Activated CD8-positive, alpha-beta memory T cell treated with anti-CD3 and anti-CD28 coated beads for 1 hour (primary cell): Measurements from ENCODE around the gene ZYG11B.
"Not testable (repeated sequence)": the region's sequence is repeated elsewhere in the genome, so short reads cannot be mapped to it uniquely, and the experiment has no call there.

Experiments
- DNase-seq, 2 donors: peaks; one replicate each; pipeline ENCODE4 v3.0.0-alpha.2; 2020; ENCODE audit warnings: low read depth in 1 of 2; ENCODE audit errors: extremely low read depth in 1 of 2

ZYG11B gene

DNA sequence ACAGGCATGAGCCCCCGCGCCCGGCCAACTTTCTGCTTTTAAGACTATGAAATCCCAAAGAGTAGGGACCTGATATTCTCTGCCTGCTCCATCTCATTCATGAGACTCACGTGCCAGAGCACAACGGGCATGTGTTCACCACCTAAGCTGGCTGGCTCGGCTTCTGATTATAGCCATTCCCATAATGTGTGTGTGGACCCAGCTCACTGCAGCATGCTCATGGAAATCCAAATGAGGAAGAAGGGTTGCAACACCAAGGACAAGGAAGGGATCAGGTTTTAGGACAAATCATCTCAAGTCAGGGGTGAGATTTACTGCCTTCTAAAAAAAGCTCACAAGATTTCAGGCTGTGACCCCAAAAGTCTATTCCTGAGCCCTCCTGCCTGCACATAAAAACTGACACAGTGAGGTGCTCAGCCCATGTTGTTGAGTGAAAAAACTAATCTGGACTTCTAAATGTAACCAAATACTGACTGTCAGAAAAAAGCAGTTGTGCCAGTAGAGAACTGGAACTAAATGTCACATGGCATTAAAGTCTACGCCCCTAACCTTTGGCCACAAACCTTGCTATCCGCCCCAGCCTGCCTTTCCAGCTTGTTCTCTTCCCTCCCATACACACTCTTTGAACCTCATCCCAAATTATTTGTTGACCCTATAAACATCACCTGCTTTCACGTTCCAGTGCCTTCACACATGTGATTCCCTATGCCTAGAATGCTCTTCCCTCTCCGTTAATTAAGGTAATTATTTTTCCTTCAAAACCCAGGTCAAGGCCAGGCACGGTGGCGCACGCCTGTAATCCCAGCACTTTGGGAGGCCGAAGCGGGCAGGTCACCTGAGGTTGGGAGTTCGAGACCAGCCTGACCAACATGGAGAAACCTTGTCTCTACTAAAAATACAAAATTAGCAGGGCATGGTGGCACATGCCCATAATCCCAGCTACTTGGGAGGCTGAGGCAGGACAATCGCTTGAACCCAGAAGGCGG, 19.0 kb upstream of the ZYG11B start:
- DNase-seq = no peak

DNA sequence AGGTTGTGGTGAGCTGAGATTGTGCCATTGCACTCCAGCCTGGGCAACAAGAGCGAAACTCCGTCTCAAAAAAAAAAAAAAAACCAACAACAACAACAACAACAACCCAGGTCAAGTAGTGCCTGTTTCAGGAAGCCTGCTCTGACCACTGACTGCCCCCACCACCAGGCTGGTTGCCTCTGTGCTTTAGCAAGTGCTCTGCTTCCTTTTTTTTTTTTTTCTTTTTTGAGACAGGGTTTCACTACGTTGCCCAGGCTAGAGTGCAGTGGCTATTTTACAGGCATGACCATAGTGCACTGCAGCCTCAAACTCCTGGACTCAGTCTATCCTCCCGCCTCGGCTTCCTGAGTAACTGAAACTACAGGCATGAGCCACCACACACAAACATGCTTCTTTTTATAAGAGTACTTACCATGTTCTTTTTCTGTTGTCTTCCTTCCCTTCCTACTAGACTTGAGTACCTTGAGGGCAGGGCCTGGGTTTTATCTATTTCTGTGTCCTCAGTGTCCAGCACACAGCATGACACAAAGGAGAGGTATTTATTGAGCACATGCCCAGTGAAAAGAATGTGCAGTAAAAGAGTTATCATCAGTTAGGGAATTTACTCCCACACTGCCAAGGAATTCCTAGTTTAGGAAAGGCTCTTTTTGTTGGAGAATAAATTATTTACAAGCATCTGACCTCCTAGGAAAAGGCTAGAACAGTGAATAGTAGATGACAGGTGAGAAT, 18.2 kb upstream of the ZYG11B start:
- no peak for DNase-seq

DNA sequence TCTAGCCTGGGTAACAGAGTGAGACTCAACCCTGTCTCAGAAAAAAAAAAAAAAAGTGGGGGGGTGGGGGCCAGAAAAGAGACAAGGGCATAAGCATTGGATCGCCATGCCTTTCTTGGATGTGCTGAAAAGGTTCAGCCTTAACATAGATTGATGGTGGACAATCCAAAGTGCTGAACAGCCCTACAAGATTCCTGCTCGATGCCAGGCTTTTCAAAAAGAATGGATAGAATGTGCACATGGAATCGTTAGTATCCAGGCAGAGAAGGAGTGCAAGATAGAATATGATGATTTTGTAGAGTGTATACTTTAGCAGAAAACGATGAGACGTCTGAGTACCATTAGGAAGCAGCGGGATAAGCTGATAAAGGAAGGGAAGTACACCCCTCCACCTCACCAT, 17.2 kb upstream of the ZYG11B start:
- no peak for DNase-seq

DNA sequence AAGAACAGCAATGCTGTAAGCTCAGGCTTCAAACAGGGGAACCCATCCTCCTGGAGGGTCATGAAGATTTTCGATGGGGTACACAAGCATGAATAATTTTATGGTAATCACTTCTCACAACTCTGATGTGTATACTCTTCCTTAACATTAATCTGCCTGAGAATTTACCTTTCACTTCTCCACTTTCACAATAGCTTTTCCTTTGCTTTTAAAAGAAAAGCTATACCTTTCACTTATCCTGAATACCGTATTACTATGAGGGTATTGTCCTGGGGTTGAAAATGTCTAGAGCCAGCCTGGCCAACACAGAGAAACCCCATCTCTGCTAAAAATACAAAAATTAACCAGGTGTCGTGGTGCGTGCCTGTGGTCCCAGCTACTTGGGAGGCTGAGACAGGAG, 12.7 kb upstream of the ZYG11B start:
- no peak for DNase-seq

DNA sequence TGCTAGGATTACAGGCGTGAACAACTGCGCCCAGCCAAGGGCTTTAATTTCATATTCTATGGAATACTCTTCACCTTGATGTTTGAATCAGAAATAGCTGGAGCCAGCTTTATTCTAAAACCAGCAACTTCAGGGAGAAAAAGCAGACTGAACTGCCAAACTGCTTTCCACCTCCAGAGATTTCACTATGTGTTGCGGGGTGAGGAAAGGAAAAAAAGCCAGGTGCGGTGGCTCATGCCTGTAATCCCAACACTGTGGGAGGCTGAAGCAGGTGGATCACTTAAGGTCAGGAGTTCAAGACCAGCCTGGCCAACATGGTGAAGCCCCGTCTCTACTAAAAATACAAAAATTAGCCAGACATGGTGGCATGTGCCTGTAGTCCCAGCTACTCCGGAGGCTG, 11.0 kb upstream of the ZYG11B start:
- DNase-seq = not testable (repeated sequence)

DNA sequence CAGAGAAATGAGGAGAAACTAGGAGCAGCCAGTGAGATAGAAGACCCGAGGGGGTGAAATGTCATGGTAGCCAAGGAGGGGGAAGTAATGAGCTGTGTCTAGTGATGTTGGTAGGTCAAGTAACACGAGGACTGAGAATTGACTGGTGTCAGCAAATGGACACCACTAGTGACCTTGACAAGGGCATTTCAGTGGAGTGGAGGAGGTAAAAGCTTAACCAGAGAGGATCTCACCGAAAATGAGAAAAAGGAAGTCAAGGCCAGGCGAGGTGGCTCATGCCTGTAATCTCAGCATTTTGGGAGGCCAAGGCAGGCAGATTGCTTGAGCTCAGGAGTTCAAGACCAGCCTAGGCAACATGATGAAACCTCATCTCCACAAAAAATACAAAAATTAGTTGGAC, 3.0 kb upstream of the ZYG11B start:
- no peak for DNase-seq

DNA sequence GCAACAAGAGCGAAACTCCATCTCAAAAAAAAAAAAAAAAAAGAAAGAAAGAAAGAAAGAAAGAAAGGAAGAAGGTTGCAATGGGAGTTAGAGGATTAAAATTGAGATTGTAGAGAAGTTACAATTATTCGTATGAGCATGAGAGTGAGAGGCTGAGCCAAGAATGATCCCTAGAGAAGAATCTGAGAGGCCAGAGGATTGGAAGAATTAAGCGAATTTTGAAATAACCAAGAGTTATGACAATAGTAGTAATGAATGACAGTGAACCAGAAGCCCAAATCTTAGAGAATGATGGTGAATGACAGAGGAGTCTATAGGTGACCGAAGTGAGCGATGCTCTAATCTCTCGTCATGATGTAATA, 369 bp upstream of the ZYG11B start:
- DNase-seq = no peak

DNA sequence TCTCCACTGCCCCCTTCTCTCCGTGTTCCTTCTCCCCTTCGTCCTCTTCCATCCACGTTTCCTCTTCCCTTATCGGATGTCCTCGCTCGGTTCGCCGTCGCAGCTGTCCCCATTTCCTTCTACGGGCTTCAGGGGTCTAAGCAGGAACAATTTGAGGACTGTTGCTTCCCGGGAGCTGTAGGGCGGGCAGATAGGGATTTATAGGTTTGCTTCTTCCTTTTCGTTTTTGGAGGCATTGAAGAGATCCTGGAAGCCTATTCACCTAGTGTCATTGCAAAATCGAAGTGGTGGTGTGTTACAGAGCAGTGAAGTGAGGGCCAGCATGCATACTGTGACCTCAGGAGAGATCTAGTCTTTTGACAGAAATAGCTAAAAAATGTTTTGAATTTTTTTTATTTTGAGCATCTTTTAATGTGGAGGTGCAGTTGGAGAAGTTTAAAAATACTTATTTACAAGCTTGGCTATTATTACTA, 897 bp downstream of the ZYG11B start:
- no peak for DNase-seq

DNA sequence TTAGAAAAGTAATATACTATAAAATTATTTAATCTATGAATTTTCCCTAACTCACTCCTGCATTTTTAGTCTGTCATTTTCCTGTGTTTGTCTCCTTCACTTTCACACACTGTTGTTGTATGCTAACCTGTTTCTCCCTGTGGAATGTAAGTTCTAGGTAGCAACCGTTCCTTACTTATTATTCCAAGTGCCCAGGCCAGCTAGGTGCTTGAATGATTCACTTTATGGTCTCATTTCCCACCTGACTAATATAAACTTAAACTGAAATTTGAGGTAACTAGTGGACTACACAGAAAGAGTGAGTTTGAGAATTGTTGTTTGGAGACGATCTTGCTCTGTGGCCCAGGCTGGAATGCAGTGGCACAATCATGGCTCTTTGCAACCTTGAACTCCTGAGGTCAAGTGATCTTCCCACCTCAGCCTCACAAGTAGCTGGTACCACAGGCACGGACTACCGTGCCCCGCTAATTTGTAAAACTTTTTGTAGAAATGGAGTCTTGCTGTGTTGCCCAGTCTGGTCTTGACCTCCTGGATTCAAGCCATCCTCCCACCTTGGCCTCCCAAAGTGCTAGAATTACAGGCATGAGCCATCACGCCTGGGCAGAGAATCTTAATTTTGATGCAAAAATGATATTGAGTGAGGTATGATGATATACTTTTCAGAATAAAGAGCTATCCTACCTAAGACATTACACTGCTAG, 1.9 kb downstream of the ZYG11B start:
- DNase-seq = no peak

DNA sequence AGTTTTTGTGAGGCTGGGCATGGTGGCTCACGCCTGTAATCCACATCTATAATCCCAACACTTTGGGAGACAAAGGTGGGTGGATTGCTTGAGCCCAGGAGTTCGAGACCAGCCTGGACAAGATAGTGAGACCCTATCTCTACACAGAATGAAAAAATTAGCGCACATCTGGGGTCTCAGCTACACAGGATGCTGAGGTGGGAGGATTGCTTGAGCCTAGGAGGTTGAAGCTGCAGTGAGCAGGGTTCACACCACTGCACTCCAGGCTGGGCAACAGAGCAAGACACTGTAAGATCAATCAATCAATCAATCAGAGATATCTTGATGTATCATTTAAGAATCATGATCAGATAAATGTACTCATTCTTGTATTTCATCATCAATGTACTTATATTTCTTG, 7.1 kb downstream of the ZYG11B start:
- no peak for DNase-seq

DNA sequence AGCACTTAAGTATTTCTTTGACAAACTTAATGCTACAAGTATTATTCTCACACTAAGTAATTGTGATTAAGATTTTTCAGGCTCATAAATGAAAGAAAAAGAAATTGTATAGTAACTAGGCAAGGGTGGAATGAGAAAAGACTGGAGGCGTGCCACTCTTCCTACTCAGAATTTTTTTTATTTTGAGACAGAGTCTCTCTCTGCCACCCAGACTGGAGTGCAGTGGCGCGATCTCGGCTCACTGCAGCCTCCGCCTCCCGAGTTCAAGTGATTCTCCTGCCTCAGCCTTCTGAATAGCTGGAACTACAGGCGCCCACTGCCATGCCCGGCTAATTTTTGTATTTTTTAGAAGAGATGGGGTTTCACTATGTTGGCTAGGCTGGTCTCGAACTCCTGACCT, 9.1 kb downstream of the ZYG11B start:
- DNase-seq = not testable (repeated sequence)

DNA sequence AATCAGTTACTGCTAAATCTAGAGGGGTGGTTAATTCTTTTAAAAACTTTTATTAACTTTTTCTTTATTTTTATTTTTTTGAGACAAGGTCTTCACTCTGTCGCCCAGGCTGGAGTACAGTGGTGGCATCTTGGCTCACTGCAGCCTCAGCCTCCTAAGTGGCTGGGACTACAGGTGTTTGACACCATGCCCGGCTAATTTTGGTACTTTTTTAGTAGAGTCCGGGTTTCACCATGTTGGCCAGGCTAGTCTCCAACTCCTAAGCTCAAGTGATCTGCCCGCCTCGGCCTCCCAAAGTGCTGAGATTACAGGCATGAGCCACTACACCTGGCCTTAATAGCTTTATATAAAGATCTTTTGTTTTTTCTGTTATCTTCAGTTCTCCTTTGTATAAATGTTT, 11.9 kb downstream of the ZYG11B start:
- DNase-seq = no peak

DNA sequence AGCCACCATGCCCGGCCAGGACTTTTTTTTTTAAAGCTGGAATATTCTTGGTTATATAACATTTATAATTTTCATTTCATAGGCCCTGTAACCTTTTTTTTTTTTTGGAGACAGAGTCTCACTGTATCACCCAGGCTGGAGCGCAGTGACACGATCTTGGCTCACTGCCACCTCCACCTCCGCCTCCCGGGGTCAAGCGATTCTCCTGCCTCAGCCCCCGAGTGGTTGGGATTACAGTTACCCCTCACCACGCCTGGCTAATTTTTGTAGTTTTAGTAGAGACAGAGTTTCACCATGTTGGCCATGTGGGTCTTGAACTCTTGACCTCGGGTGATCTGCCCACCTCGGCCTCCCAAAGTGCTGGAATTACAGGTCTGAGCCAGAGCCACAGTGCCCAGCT, 12.6 kb downstream of the ZYG11B start:
- no peak for DNase-seq

DNA sequence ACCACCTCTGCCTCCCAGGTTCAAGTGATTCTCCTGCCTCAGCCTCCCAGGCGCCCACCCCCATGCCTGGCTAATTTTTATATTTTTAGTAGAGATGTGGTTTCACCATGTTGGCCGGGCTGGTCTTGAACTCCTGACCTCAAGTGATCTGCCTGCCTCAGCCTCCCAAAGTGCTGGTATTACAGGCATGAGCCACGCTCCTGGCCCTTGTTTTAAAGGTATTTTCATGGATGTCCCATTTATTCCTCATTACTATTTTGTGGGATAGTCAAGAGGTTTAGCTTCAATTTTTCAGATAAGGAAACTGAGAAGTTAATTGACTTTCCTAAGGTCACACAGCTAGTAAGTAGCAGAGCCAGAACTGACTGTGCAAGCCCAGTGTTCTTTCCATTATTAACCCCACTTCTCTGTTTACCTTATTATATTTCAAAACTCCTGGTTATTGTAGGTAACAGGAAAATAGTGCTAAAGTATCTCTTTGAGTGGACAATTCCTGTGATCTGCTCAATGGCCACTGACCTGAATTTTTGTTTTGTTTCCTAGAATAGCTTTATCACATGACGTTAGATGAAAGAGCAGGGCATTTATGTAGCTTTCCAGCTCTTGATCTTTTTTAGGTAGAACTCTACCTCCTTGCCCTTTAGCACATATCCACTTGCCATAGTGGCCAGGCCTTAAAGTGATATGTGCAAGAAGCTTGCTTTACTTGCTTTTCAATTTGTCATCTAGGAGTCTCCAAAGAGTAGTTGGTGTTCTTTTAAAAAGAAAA, 13.6 kb downstream of the ZYG11B start:
- DNase-seq = no peak

DNA sequence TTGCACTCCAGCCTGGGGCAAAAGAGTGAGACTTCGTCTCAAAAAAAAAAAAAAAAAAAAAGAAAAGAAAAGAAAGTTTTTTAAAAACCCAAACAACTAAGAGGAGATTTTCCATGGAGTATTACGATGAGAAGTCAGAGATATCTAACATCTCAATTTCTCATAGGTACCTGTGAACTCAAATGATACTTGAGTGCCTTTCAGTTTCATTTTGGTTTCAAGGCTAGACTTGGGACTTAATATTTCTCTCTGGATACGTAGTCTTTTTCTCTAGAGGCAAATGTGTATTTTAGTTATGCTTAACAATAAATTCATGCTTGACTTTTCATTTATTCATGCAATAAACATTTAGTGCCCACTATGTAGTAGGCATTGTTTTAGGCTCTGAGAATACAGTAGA, 15.0 kb downstream of the ZYG11B start:
- no peak for DNase-seq

DNA sequence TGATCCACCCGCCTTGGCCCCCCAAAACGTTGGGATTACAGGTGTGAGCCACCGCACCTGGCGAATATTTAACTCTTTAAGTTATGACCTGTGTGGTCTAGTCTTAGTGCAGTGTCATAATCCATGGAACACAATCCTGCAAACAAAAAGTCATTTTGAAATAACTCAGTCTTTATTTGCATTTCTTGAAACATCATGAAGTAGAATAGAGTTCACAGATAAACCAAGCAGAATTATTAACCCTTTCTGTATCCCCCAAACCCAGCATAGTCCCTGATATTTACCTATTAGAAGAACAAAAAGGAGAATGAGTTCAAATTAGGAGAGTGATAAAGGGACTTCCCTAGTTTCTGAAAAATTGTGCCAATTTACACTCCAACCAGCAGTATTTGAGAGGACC, 19.9 kb downstream of the ZYG11B start:
- DNase-seq = no peak

DNA sequence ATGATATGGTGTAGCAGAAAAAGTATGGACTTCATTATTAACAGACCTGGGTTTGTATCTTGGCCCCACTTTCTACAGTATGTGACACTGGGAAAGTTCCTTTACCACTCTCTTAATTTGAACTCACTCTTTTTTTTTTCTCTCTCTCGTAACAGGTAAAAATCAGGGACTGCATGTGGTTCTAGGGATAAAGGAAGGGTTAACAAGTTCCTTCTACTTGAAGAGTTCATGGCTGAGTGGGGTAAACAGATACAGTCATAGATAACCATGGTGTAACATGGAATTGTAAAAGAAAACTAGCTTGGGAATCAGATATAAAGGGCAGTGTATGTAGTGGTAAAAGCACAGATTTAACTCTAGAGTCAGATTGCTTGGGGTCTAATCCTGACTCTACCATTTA, 21.2 kb downstream of the ZYG11B start:
- no peak for DNase-seq

DNA sequence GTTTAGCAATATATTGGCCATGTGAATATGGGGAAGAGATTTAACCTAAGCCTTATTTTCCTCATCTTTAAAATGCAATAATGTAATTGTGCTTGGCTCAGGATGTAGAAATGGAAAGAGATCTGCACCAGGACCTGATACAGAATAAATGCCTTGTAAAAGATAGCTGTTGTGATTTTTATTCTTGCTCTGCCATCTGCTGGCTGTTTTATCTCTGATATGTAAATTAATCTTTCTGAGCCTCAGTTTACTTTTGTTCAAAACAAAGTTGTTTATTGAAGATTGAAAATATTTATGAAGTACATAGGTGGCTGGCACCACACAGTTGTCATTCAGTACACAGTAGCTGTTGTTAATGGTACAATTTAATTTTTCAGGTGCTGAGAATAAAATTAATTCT, 21.9 kb downstream of the ZYG11B start:
- DNase-seq = no peak

DNA sequence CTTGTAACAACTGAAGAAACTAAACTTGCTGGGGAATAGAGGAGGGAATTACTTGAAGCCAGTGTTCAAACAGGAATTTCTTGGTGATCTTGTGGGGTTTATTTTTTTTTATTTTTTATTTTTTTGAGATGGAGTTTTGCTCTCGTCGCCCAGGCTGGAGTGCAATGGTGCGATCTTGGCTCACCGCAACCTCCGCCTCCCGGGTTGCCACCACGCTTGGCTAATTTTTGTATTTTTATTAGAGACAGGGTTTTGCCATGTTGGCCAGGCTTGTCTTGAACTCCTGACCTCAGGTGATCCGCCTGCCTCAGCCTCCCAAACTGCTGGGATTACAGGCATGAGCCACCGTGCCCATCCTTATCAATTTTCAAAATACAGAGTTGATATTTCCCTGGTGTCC, 23.2 kb downstream of the ZYG11B start:
- DNase-seq = not testable (repeated sequence)

DNA sequence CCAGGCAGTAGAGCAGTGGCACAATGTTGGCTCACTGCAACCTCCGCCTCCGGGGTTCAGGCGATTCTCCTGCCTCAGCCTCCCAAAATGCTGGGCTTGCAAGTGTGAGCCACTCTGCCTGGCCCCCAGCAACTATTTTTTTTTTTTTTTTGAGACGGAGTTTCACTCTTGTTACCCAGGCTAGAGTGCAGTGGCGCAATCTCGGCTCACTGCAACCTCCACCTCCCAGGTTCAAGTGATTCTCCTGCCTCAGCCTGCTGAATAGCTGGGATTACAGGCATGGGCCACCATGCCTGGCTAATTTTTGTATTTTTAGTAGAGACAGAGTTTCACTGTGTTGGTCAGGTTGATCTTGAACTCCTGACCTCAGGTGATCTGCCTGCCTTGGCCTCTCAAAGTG, 23.9 kb downstream of the ZYG11B start:
- not testable (repeated sequence) for DNase-seq
